GM12878 (cell line): ENCODE data around the gene SPINT4. TPM values are rescaled to one million over a fixed set of nuclear protein-coding genes. Genes with fewer than 3 reads are reported as not detected.

Experiments used
- ATAC-seq: fragments of 200-7000 bp; cut with Tn5 transposase; 3 replicates; pipeline ENCODE4 v1.9.1; 2020; ENCODE audit warnings: mild to moderate bottlenecking, moderate library complexity
- BruUV-seq: library from RNA; stranded (reverse); fragments of 400-500 nt; replicated peaks from 2 replicates; lab custom pipeline; 2021; lab: Mats Ljungman, UMichigan
- CTCF ChIA-PET: fragments of 300-600 bp; sonication (Branson Sonifier 250); formaldehyde crosslinking; extraction: SDS; loops from one replicate; lab custom pipeline; 2021; ENCODE audit warnings: inconsistent platforms; lab: Yijun Ruan, JAX
- POLR2A ChIA-PET: fragments of 350-600 bp; formaldehyde crosslinking; extraction: SDS; loops from one replicate; lab custom pipeline; 2021; ENCODE audit warnings: inconsistent platforms; lab: Charles Lee
- RAD21 ChIA-PET: fragments of 300-600 bp; sonication (Branson Sonifier 250); formaldehyde crosslinking; loops from one replicate; lab custom pipeline; 2023; ENCODE audit warnings: antibody characterized with exemption; ENCODE audit not compliant: unreplicated experiment; lab: Charles Lee
- SMC1A ChIA-PET: fragments of 300-600 bp; sonication (Branson Sonifier 250); formaldehyde crosslinking; loops from one replicate; lab custom pipeline; 2023; ENCODE audit not compliant: unreplicated experiment, uncharacterized antibody; lab: Charles Lee
- DNase-seq: peaks from one replicate; pipeline ENCODE4 v3.0.0-alpha.2; 2011; ENCODE audit warnings: low read depth, low spot score
- FAIRE-seq: peaks from 3 replicates; lab custom pipeline; 2011; peaks lifted over from hg19 to GRCh38; lab: Jason Lieb, UNC
- H2AFZ ChIP-seq: 2 replicates; pipeline ENCODE4 v1.6.0; 2011; ENCODE audit warnings: low read depth, low read length, control low read depth; ENCODE audit not compliant: control insufficient read depth
- H3K27ac ChIP-seq: 2 replicates; pipeline ENCODE4 v1.5.1; 2011; ENCODE audit warnings: control low read depth; ENCODE audit not compliant: control insufficient read depth, insufficient read depth
- H3K27me3 ChIP-seq, 2 experiments: replicated peaks in 1 of 2; 2 replicates each; pipeline versions ENCODE4 v1.6.0 to v1.6.1; 2011; ENCODE audit warnings: low read length in 1 of 2; ENCODE audit not compliant: control insufficient read depth in 2 of 2, insufficient read depth in 2 of 2
- H3K36me3 ChIP-seq, 2 experiments: 2 replicates each; pipeline ENCODE4 v1.5.1; 2011; ENCODE audit warnings: low read length in 1 of 2; ENCODE audit not compliant: control insufficient read depth in 2 of 2, insufficient read depth in 2 of 2
- H3K4me1 ChIP-seq: 2 replicates; pipeline ENCODE4 v1.6.1; 2011; ENCODE audit warnings: mild to moderate bottlenecking, low read length, moderate library complexity, mixed read lengths; ENCODE audit not compliant: control insufficient read depth, insufficient read depth
- H3K4me2 ChIP-seq: 2 replicates; pipeline ENCODE4 v1.6.0; 2011; ENCODE audit warnings: control low read depth; ENCODE audit not compliant: control insufficient read depth, insufficient read depth
- H3K4me3 ChIP-seq: fragments of 200-600 bp; sonication (generic); 2 replicates; pipeline ENCODE4 v1.5.1; 2016
- H3K79me2 ChIP-seq: 2 replicates; pipeline ENCODE4 v1.6.0; 2011; ENCODE audit warnings: low read length; ENCODE audit not compliant: control insufficient read depth, insufficient read depth
- H3K9ac ChIP-seq: 2 replicates; pipeline ENCODE4 v1.8.0; 2011; ENCODE audit warnings: low read length, control low read depth, mixed read lengths; ENCODE audit not compliant: control insufficient read depth, insufficient read depth
- H3K9me3 ChIP-seq: replicated peaks from 3 replicates; pipeline ENCODE4 v1.5.1; 2011; ENCODE audit warnings: mild to moderate bottlenecking, low read length; ENCODE audit not compliant: control insufficient read depth, insufficient read depth
- H4K20me1 ChIP-seq: 2 replicates; pipeline ENCODE4 v1.6.0; 2011; ENCODE audit not compliant: control insufficient read depth, insufficient read depth
- NR2F1 ChIP-seq: fragments of 450-650 bp; conservative IDR thresholded peaks from 2 replicates; pipeline ENCODE4 v1.6.1; 2017; ENCODE audit warnings: mild to moderate bottlenecking
- PML ChIP-seq: IDR thresholded peaks from 2 replicates; pipeline ENCODE4 v1.6.1; 2012; ENCODE audit warnings: low read length, inconsistent platforms
- RUNX3 ChIP-seq: IDR thresholded peaks from 2 replicates; pipeline ENCODE4 v1.6.1; 2012; ENCODE audit warnings: low read length, inconsistent platforms
- TARDBP ChIP-seq: IDR thresholded peaks from 2 replicates; pipeline ENCODE4 v1.6.1; 2016; ENCODE audit warnings: borderline replicate concordance
- ZSCAN29 ChIP-seq: fragments of 450-650 bp; IDR thresholded peaks from 2 replicates; pipeline ENCODE4 v1.6.1; 2017; ENCODE audit warnings: mild to moderate bottlenecking, moderate library complexity
- WGBS: methylation state at CpG from one replicate; pipeline ENCODE4 v1.1.6; 2016; ENCODE audit warnings: low lambda C conversion rate; ENCODE audit not compliant: insufficient replicate concordance, insufficient coverage; ENCODE audit errors: missing lambda C conversion rate; 5-methylcytosine and 5-hydroxymethylcytosine counted together
- in situ Hi-C: fragments of 300-500 bp; cut with MboI; formaldehyde crosslinking; loops from 9 replicates; pipeline ENCODE4 v1.14.3; 2018; ENCODE audit warnings: mixed read lengths
- intact Hi-C: fragments of 100-400 bp; cut with micrococcal nuclease; formaldehyde crosslinking; loops from one replicate; pipeline ENCODE4 v1.14.2; 2022; ENCODE audit not compliant: unreplicated experiment
- polyA plus RNA-seq, 11 experiments: library from polyadenylated mRNA; depleted of rRNA in 4 of 11; unstranded in 6 of 11; stranded (reverse) in 5 of 11; fragments of >200 nt; fragmentation: Nextera tagmentation in 4 of 11; fragmentation: Illumina TruSeq in 1 of 11; extraction: Ambion mirVana in 4 of 11; extraction: Trizol in 1 of 11; gene quantifications; 1 replicate in 1 of 11; 2 replicates in 10 of 11; pipeline versions ENCODE4 v1.2.1 to v1.2.3, GENCODE V29; 2011 to 2016; ENCODE audit warnings: inconsistent platforms in 2 of 11, missing spikeins in 2 of 11, low read depth in 1 of 11
- total RNA-seq, 4 experiments: library from RNA; depleted of rRNA in 3 of 4; stranded (reverse); fragments of >200 nt in 3 of 4; fragmentation: Illumina TruSeq in 1 of 4; extraction: Trizol in 1 of 4; gene quantifications; 2 replicates each; pipeline versions ENCODE4 v1.2.1 to v1.2.3, GENCODE V29; 2013 to 2021
- TF ChIP-seq, protein P1 (sequence below): fragments of 450-650 bp; IDR thresholded peaks from 2 replicates; pipeline ENCODE4 v1.6.1; 2017; ENCODE audit warnings: low read depth, mild to moderate bottlenecking, moderate library complexity

SPINT4 gene
- total and polyA plus RNA-seq, 10 of the 15 experiments (the other 5 are each of a cell fraction or from before 2014, with no cell fraction given) = not detected

DNA sequence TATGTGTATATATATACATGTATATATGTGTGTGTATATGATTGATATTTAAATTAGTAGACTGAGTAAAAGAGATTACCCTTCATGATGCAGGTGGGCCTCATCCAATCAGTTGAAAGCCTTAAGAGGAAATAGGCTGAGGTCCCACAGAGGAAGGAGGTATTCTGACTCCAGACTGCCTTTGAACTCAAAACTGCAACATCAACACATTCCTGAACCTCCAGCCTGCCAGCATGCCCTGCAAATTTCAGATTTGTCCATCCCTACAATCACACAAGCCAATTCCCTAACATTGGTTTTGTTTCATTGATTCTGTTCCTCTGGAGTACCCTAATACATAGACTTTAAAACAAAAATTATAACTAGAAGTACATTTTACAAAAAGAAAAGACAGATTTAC lies 22.9 kb downstream of the SPINT4 start (continued):
- no peak for TF ChIP-seq RUNX3
- TF ChIP-seq ZSCAN29 = no peak
- TF ChIP-seq PML = no peak

DNA sequence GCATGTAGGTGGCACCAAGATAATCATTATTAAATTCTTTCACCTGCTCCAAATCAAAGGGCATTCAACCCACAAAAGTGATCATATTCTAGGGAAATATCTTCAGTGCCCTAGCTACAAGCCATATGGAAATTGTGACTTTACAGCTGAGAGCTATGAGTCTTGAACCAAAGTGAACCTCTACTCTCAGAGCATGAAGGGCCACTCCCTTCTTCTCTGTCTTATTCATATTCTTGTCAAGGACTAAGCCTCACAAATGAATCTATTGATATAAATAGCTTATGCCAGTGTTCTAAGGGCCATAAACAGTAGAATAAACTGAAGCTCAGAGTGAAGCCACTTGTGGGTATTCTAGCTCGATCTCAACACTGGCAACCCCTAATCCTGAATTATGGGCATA lies 29.6 kb downstream of the SPINT4 start:
- no TSS peak for BruUV-seq
- no peaks in the 10 kb centered on the region for H4K20me1 ChIP-seq
- H3K27me3 ChIP-seq = no peaks in the 10 kb centered on the region; a peak in 1 of 4 replicates
- H3K4me1 ChIP-seq = no peaks in the 10 kb centered on the region
- POLR2A ChIA-PET = no interaction called here
- DNase-seq (no peak), FAIRE-seq (no peak)
- TF ChIP-seq NR2F1 = no peak
- TF ChIP-seq, protein P1, sequence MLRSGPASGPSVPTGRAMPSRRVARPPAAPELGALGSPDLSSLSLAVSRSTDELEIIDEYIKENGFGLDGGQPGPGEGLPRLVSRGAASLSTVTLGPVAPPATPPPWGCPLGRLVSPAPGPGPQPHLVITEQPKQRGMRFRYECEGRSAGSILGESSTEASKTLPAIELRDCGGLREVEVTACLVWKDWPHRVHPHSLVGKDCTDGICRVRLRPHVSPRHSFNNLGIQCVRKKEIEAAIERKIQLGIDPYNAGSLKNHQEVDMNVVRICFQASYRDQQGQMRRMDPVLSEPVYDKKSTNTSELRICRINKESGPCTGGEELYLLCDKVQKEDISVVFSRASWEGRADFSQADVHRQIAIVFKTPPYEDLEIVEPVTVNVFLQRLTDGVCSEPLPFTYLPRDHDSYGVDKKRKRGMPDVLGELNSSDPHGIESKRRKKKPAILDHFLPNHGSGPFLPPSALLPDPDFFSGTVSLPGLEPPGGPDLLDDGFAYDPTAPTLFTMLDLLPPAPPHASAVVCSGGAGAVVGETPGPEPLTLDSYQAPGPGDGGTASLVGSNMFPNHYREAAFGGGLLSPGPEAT = no peak
- no peak for TF ChIP-seq TARDBP
- TF ChIP-seq, all 136 proteins: peak for 0
- ChIA-PET CTCF (interaction anchor here (0.5 to 2.2 kb wide), 5 partner anchors 19 to 612 kb away, joined by 3 to 11 read pairs (median 3); no protein-coding TSS in a partner anchor), SMC1A (interaction anchor here (0.9 to 1.0 kb wide), 3 partner anchors 18 to 428 kb away, joined by 3 to 4 read pairs (median 3); no protein-coding TSS in a partner anchor), RAD21 (no interaction called here)
- Histone ChIP-seq H3K4me3 (no peak overlapping the region), H2AFZ (no peak overlapping the region), H3K79me2 (no peaks in the 10 kb centered on the region), H3K9me3 (no peaks in the 10 kb centered on the region), H3K27ac (no peak overlapping the region), H3K36me3 (no peaks in the 10 kb centered on the region), H3K4me2 (no peak overlapping the region), H3K9ac (no peak overlapping the region)
- in situ Hi-C loops = no loop called here
- WGBS = 86% methylated on average over 1 of the region's 1 CpG
- ATAC-seq = no peak
- intact Hi-C loops = no loop called here
